HL-60 (cell line): ENCODE results near the gene NOP9.

ENCODE experiments used
- CTCF ChIP-seq: IDR thresholded peaks from one replicate; pipeline ENCODE4 v1.5.1; 2011; ENCODE audit warnings: low read length, control low read depth, inconsistent platforms; ENCODE audit not compliant: insufficient read depth
- POLR2AphosphoS5 ChIP-seq: IDR thresholded peaks from 2 replicates; pipeline ENCODE4 v1.6.1; 2012; ENCODE audit warnings: low read depth
- REST ChIP-seq: IDR thresholded peaks from 2 replicates; pipeline ENCODE4 v1.6.1; 2012; ENCODE audit warnings: low read depth; ENCODE audit not compliant: insufficient replicate concordance

DNA sequence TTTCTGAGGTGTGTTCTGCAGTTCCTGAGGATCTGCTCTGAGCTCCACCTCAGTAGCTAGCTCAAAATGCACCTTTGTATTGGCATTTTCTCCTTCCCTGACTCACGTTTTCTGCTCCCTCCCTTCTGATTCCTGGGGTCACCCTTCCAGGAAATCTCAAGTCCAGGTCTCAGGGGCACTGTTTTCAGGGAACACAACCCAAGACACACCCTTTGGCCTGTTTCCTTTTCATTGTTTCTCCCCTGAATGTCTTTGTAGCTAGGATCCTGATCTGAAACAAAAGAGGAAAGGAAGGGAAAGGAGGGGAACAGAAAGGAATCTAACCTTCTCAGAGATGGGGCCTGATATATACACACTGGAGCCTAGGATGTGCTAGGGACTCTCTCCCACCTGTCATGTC is 47.5 kb downstream of the NOP9 start:
- TF ChIP-seq CTCF, result no peak
- TF ChIP-seq POLR2AphosphoS5, result no peak
- TF ChIP-seq REST, result no peak
